HepG2 (cell line): ENCODE results near the gene C5orf52.
"Not testable (repeated sequence)": the region's sequence is repeated elsewhere in the genome, so short reads cannot be mapped to it uniquely, and the experiment has no call there.

Experiments
- CHCHD3 ChIP-seq: sonication (generic); formaldehyde crosslinking; IDR thresholded peaks from 2 replicates; pipeline ENCODE4 v1.8.0; 2022; ENCODE audit warnings: mild to moderate bottlenecking, missing genetic modification reagents, moderate library complexity
- CTCF ChIP-seq: sonication (generic); formaldehyde crosslinking; IDR thresholded peaks from 2 replicates; pipeline ENCODE4 v1.5.0; 2020; ENCODE audit warnings: mild to moderate bottlenecking, missing genetic modification reagents, moderate library complexity
- HCFC1 ChIP-seq: fragments of 150-350 bp; IDR thresholded peaks from 2 replicates; pipeline ENCODE4 v1.6.1; 2014; ENCODE audit warnings: low read depth, low read length
- RFX1 ChIP-seq: fragments of 450-650 bp; IDR thresholded peaks from 2 replicates; pipeline ENCODE4 v1.6.1; 2017
- ZBTB34 ChIP-seq: sonication (generic); formaldehyde crosslinking; IDR thresholded peaks from 2 replicates; pipeline ENCODE4 v1.8.0; 2022; ENCODE audit warnings: mild to moderate bottlenecking, missing genetic modification reagents
- ZMYM3 ChIP-seq: sonication (generic); formaldehyde crosslinking; IDR thresholded peaks from 2 replicates; pipeline ENCODE4 v1.5.1; 2020; ENCODE audit warnings: mild to moderate bottlenecking, missing genetic modification reagents
- ZNF350 ChIP-seq: sonication (generic); formaldehyde crosslinking; IDR thresholded peaks from 2 replicates; pipeline ENCODE4 v1.4.0; 2020; ENCODE audit warnings: mild to moderate bottlenecking, low read depth, missing genetic modification reagents, borderline replicate concordance
- ZNF383 ChIP-seq: sonication (generic); formaldehyde crosslinking; IDR thresholded peaks from 2 replicates; pipeline ENCODE4 v1.4.0; 2020; ENCODE audit warnings: missing genetic modification reagents, mild to moderate bottlenecking, borderline replicate concordance
- TF ChIP-seq, protein P1 (sequence below), 2 experiments: sonication (generic) in 1 of 2; formaldehyde crosslinking in 1 of 2; IDR thresholded peaks; 2 replicates each; pipeline versions ENCODE4 v1.5.1 to v1.6.1; 2011 to 2020; ENCODE audit warnings: borderline replicate concordance in 1 of 2, low read depth in 1 of 2, low read length in 1 of 2, mild to moderate bottlenecking in 1 of 2, missing genetic modification reagents in 1 of 2, moderate library complexity in 1 of 2
- TF ChIP-seq, protein P2 (sequence below): sonication (generic); formaldehyde crosslinking; IDR thresholded peaks from 2 replicates; pipeline ENCODE4 v1.4.0; 2020; ENCODE audit warnings: missing genetic modification reagents
- TF ChIP-seq, protein P3 (sequence below): sonication (generic); formaldehyde crosslinking; conservative IDR thresholded peaks from 2 replicates; pipeline ENCODE4 v1.4.0; 2020; ENCODE audit warnings: missing genetic modification reagents

DNA sequence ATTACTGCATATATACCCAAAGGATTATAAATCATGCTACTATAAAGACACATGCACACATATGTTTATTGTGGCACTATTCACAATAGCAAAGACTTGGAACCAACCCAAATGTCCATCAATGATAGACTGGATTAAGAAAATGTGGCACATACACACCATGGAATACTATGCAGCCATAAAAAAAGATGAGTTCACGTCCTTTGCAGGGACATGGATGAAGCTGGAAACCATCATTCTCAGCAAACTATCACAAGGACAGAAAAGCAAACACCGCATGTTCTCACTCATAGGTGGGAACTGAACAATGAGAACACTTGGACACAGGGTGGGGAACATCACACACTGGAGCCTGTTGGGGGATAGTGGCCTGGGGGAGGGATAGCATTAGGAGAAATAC is 55.3 kb downstream of the C5orf52 start:
- not testable (repeated sequence) for TF ChIP-seq CTCF (CRISPR knock-in tag); HCFC1; ZBTB34 (CRISPR knock-in tag); RFX1; CHCHD3 (CRISPR knock-in tag); ZMYM3 (CRISPR knock-in tag); ZNF383 (CRISPR knock-in tag); ZNF350 (CRISPR knock-in tag)
- TF ChIP-seq, protein P1, sequence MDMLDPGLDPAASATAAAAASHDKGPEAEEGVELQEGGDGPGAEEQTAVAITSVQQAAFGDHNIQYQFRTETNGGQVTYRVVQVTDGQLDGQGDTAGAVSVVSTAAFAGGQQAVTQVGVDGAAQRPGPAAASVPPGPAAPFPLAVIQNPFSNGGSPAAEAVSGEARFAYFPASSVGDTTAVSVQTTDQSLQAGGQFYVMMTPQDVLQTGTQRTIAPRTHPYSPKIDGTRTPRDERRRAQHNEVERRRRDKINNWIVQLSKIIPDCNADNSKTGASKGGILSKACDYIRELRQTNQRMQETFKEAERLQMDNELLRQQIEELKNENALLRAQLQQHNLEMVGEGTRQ (IDR thresholded peaks at IDR 0.05; ENCODE audit: low read depth, low read length), result not testable (repeated sequence)
- TF ChIP-seq, protein P1 (CRISPR knock-in tag; IDR thresholded peaks at IDR 0.05; ENCODE audit: borderline replicate concordance), result not testable (repeated sequence)
- TF ChIP-seq, protein P2, sequence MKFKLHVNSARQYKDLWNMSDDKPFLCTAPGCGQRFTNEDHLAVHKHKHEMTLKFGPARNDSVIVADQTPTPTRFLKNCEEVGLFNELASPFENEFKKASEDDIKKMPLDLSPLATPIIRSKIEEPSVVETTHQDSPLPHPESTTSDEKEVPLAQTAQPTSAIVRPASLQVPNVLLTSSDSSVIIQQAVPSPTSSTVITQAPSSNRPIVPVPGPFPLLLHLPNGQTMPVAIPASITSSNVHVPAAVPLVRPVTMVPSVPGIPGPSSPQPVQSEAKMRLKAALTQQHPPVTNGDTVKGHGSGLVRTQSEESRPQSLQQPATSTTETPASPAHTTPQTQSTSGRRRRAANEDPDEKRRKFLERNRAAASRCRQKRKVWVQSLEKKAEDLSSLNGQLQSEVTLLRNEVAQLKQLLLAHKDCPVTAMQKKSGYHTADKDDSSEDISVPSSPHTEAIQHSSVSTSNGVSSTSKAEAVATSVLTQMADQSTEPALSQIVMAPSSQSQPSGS (CRISPR knock-in tag), result not testable (repeated sequence)
- TF ChIP-seq, protein P3, sequence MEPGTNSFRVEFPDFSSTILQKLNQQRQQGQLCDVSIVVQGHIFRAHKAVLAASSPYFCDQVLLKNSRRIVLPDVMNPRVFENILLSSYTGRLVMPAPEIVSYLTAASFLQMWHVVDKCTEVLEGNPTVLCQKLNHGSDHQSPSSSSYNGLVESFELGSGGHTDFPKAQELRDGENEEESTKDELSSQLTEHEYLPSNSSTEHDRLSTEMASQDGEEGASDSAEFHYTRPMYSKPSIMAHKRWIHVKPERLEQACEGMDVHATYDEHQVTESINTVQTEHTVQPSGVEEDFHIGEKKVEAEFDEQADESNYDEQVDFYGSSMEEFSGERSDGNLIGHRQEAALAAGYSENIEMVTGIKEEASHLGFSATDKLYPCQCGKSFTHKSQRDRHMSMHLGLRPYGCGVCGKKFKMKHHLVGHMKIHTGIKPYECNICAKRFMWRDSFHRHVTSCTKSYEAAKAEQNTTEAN (CRISPR knock-in tag), result not testable (repeated sequence)
